MM.1S (cell line): ENCODE results near the gene CLEC2A.
"Not testable (repeated sequence)": the region's sequence is repeated elsewhere in the genome, so short reads cannot be mapped to it uniquely, and the experiment has no call there.

Experiments
- DNase-seq: peaks from one replicate; pipeline ENCODE4 v3.0.0-alpha.2; 2015
- H2AFZ ChIP-seq: fragments of 300-600 bp; sonication (generic); 2 replicates; pipeline ENCODE4 v1.6.0; 2016; ENCODE audit warnings: antibody characterized with exemption, low read length
- H3F3A ChIP-seq: fragments of 300-600 bp; sonication (generic); 2 replicates; pipeline ENCODE4 v1.6.1; 2016; ENCODE audit warnings: mild to moderate bottlenecking, antibody characterized with exemption, low read length, moderate library complexity, mixed read lengths; ENCODE audit not compliant: insufficient read depth
- H3K27ac ChIP-seq: fragments of 300-600 bp; sonication (generic); 2 replicates; pipeline ENCODE4 v1.5.1; 2016; ENCODE audit warnings: mild to moderate bottlenecking, low read length
- H3K27me3 ChIP-seq: fragments of 300-600 bp; sonication (generic); replicated peaks from 2 replicates; pipeline ENCODE4 v1.6.0; 2016; ENCODE audit warnings: low read length; ENCODE audit not compliant: insufficient read depth
- H3K36me3 ChIP-seq: fragments of 300-600 bp; sonication (generic); replicated peaks from 2 replicates; pipeline ENCODE4 v1.6.1; 2016; ENCODE audit warnings: mild to moderate bottlenecking, low read length, mixed read lengths; ENCODE audit not compliant: insufficient read depth
- H3K4me1 ChIP-seq: fragments of 300-600 bp; sonication (generic); 2 replicates; pipeline ENCODE4 v1.6.1; 2016; ENCODE audit warnings: low read length, mixed read lengths
- H3K4me2 ChIP-seq: fragments of 300-600 bp; sonication (generic); 2 replicates; pipeline ENCODE4 v1.6.0; 2016; ENCODE audit warnings: low read depth, low read length
- H3K4me3 ChIP-seq: fragments of 300-600 bp; sonication (generic); 2 replicates; pipeline ENCODE4 v1.5.1; 2016; ENCODE audit warnings: low read length, mixed read lengths
- H3K79me2 ChIP-seq: fragments of 300-600 bp; sonication (generic); 2 replicates; pipeline ENCODE4 v1.6.1; 2016; ENCODE audit warnings: mixed run types, low read length, mixed read lengths
- H3K9ac ChIP-seq: fragments of 300-600 bp; sonication (generic); 2 replicates; pipeline ENCODE4 v1.6.1; 2016; ENCODE audit warnings: low read length, mixed read lengths
- H3K9me2 ChIP-seq: fragments of 300-600 bp; sonication (generic); replicated peaks from 2 replicates; pipeline ENCODE4 v1.6.1; 2016; ENCODE audit warnings: mild to moderate bottlenecking, low read length, mixed read lengths; ENCODE audit not compliant: insufficient read depth
- H3K9me3 ChIP-seq: fragments of 300-600 bp; sonication (generic); replicated peaks from 2 replicates; pipeline ENCODE4 v1.6.1; 2016; ENCODE audit warnings: mild to moderate bottlenecking, low read length, mixed read lengths; ENCODE audit not compliant: insufficient read depth
- H4K20me1 ChIP-seq: fragments of 300-600 bp; sonication (generic); 2 replicates; pipeline ENCODE4 v1.6.1; 2016; ENCODE audit warnings: mild to moderate bottlenecking, low read length, moderate library complexity, mixed read lengths; ENCODE audit not compliant: insufficient read depth
- CTCF ChIP-seq: fragments of 300-600 bp; sonication (generic); IDR thresholded peaks from 2 replicates; pipeline ENCODE4 v1.5.1; 2016; ENCODE audit warnings: antibody characterized with exemption, low read length, mixed read lengths
- EZH2 ChIP-seq: fragments of 300-600 bp; sonication (generic); optimal IDR thresholded peaks from 2 replicates; pipeline ENCODE3; 2017; ENCODE audit warnings: low read depth, mild to moderate bottlenecking, antibody characterized with exemption, low read length, mixed read lengths
- EZH2phosphoT487 ChIP-seq: fragments of 300-600 bp; sonication (generic); IDR thresholded peaks from 2 replicates; pipeline ENCODE4 v1.6.1; 2018; ENCODE audit warnings: antibody characterized with exemption, low read length

Gene CLEC2A

GRCh38 chr12:9932270-9932669 lies at the start of gene CLEC2A:
Gene CLEC2A (minus strand): TSS chr12:9932370. CDS start chr12:9932329, 41 bp downstream.
- H3F3A ChIP-seq = no peaks in the 10 kb centered on the region
- no peak within 1 kb of the TSS for H2AFZ ChIP-seq
- no peaks in the 10 kb centered on the region for H3K9me3 ChIP-seq
- H3K27ac ChIP-seq = no peak within 1 kb of the TSS
- no peak within 1 kb of the TSS for H3K4me2 ChIP-seq
- no peaks in the 10 kb centered on the region for H3K4me1 ChIP-seq
- H3K36me3 ChIP-seq = no peaks in the 10 kb centered on the region
- no peak within 1 kb of the TSS for H3K4me3 ChIP-seq
- no peaks in the 10 kb centered on the region for H3K79me2 ChIP-seq
- H3K9me2 ChIP-seq = no peaks in the 10 kb centered on the region
- no peaks in the 10 kb centered on the region for H4K20me1 ChIP-seq
- no peak for DNase-seq
- H3K27me3 ChIP-seq = no peaks in the 10 kb centered on the region
- TF ChIP-seq EZH2 (no peak), CTCF (no peak), EZH2phosphoT487 (no peak)
- no peak within 1 kb of the TSS for H3K9ac ChIP-seq

- no peaks in the 10 kb centered on the region for H3K27me3 ChIP-seq
- H3K79me2 ChIP-seq = no peaks in the 10 kb centered on the region
- no peaks in the 10 kb centered on the region for H3K36me3 ChIP-seq
- no peak for TF ChIP-seq EZH2
- TF ChIP-seq CTCF = no peak
- no peak for TF ChIP-seq EZH2phosphoT487
- no peak for DNase-seq
- no peaks in the 10 kb centered on the region for H4K20me1 ChIP-seq
- no peaks in the 10 kb centered on the region for H3K9me2 ChIP-seq
- no peak overlapping the region for H3K4me3 ChIP-seq
- no peak overlapping the region for H3K27ac ChIP-seq
- H2AFZ ChIP-seq = no peak overlapping the region
- H3K9ac ChIP-seq = no peak overlapping the region
- no peak overlapping the region for H3K4me2 ChIP-seq
- H3K4me1 ChIP-seq = no peaks in the 10 kb centered on the region
- no peaks in the 10 kb centered on the region for H3K9me3 ChIP-seq
- H3F3A ChIP-seq = no peaks in the 10 kb centered on the region
Measured at GRCh38 chr12:9980126-9980525, 48.0 kb upstream of the CLEC2A start.

GRCh38 chr12:9977916-9978315 lies 45.7 kb upstream of the CLEC2A start:
- H3K36me3 ChIP-seq = no peaks in the 10 kb centered on the region
- H3K4me1 ChIP-seq = no peaks in the 10 kb centered on the region
- no peaks in the 10 kb centered on the region for H4K20me1 ChIP-seq
- no peak overlapping the region for H3K27ac ChIP-seq
- DNase-seq = no peak
- TF ChIP-seq CTCF = no peak
- no peak for TF ChIP-seq EZH2phosphoT487
- TF ChIP-seq EZH2 = no peak
- H3K4me3 ChIP-seq = no peak overlapping the region
- no peaks in the 10 kb centered on the region for H3K9me3 ChIP-seq
- H3F3A ChIP-seq = no peaks in the 10 kb centered on the region
- no peak overlapping the region for H3K4me2 ChIP-seq
- no peak overlapping the region for H3K9ac ChIP-seq
- H3K79me2 ChIP-seq = no peaks in the 10 kb centered on the region
- H3K27me3 ChIP-seq = no peaks in the 10 kb centered on the region
- no peaks in the 10 kb centered on the region for H3K9me2 ChIP-seq
- no peak overlapping the region for H2AFZ ChIP-seq

GRCh38 chr12:9976626-9977025 lies 44.5 kb upstream of the CLEC2A start:
- not testable (repeated sequence) for H3F3A ChIP-seq, DNase-seq, H3K4me1 ChIP-seq, H3K27me3 ChIP-seq, H3K79me2 ChIP-seq, H3K9me2 ChIP-seq, H3K9ac ChIP-seq, H3K9me3 ChIP-seq, H3K27ac ChIP-seq, H3K36me3 ChIP-seq, H3K4me3 ChIP-seq, H3K4me2 ChIP-seq, H2AFZ ChIP-seq, H4K20me1 ChIP-seq
